Kidney epithelial cell (primary cell): ENCODE results near the gene MED16. TPM values are rescaled to one million over a fixed set of nuclear protein-coding genes. Genes with fewer than 3 reads are reported as not detected.

ENCODE experiments used
- DNase-seq: peaks from one replicate; pipeline ENCODE4 v3.0.0-alpha.2; 2010; ENCODE audit warnings: low read depth
- H3K27me3 ChIP-seq: 2 replicates; pipeline ENCODE4 v1.6.0; 2011; ENCODE audit warnings: low read length; ENCODE audit not compliant: control insufficient read depth, insufficient read depth
- H3K36me3 ChIP-seq: 2 replicates; pipeline ENCODE4 v1.5.1; 2011; ENCODE audit warnings: low read length; ENCODE audit not compliant: control insufficient read depth, insufficient read depth
- H3K4me3 ChIP-seq: 2 replicates; pipeline ENCODE4 v1.5.1; 2011; ENCODE audit warnings: low read depth, mild to moderate bottlenecking, control low read depth, low read length
- total RNA-seq: library from RNA; depleted of rRNA; stranded (reverse); fragments of >200 nt; gene quantifications from 2 replicates; pipeline ENCODE4 v1.2.3, GENCODE V29; 2015
- TF ChIP-seq, protein P1 (sequence below): IDR thresholded peaks from 2 replicates; pipeline ENCODE4 v1.5.1; 2011; ENCODE audit warnings: mild to moderate bottlenecking, moderate library complexity, low read length, control low read depth, inconsistent platforms; ENCODE audit not compliant: insufficient read depth, poor library complexity, severe bottlenecking

MED16 gene
- total RNA-seq, 1 donor from 2014 or later, result 40.1 TPM

DNA sequence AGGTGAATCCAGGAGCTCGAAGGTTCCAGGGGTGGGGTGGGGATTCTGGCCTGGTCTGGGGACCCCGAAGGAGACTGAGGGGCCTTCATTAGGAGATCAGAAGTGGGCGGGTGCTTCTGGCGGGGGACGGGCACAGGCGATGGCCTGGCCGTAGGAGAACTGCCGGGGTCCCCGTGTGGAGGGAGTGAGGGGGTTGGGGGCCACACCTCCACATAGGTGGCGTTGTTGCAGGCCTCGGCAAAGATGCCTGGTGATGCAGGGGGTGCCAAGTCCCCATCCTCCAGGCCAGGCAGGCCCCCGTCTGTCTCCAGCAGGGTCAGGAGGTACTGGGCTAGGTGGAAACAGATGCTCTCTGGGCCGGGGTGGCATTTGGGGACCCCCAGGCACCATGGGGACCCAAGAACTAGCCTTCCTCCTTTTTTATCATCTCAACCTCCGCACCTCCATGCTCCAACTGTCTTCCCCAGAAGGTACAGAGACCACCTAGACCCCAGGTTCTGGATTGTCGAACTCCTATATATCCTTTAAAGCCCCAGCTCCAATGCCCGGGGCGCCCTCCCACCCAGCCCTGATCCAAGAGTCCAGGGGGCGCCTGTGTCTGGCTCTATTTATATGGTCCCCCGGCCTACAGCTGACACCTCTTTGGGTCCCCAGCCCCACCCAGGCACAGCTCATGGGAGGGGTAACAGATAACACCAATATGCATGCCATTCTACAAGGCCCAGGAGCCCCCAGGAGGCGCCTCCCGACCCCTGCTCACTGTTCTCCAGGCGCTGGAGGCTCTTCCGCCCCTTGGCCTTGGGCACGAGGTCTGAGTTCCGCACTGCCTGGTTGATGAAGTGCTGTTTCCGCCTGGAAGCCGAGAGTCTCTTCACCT lies 8.5 kb upstream of the MED16 start:
- Histone ChIP-seq H3K4me3 (no peak overlapping the region), H3K36me3 (peaks cover 5% of the 10 kb centered on the region), H3K27me3 (no peaks in the 10 kb centered on the region)
- TF ChIP-seq, protein P1, sequence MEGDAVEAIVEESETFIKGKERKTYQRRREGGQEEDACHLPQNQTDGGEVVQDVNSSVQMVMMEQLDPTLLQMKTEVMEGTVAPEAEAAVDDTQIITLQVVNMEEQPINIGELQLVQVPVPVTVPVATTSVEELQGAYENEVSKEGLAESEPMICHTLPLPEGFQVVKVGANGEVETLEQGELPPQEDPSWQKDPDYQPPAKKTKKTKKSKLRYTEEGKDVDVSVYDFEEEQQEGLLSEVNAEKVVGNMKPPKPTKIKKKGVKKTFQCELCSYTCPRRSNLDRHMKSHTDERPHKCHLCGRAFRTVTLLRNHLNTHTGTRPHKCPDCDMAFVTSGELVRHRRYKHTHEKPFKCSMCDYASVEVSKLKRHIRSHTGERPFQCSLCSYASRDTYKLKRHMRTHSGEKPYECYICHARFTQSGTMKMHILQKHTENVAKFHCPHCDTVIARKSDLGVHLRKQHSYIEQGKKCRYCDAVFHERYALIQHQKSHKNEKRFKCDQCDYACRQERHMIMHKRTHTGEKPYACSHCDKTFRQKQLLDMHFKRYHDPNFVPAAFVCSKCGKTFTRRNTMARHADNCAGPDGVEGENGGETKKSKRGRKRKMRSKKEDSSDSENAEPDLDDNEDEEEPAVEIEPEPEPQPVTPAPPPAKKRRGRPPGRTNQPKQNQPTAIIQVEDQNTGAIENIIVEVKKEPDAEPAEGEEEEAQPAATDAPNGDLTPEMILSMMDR, result no peak
- DNase-seq, result no peak

DNA sequence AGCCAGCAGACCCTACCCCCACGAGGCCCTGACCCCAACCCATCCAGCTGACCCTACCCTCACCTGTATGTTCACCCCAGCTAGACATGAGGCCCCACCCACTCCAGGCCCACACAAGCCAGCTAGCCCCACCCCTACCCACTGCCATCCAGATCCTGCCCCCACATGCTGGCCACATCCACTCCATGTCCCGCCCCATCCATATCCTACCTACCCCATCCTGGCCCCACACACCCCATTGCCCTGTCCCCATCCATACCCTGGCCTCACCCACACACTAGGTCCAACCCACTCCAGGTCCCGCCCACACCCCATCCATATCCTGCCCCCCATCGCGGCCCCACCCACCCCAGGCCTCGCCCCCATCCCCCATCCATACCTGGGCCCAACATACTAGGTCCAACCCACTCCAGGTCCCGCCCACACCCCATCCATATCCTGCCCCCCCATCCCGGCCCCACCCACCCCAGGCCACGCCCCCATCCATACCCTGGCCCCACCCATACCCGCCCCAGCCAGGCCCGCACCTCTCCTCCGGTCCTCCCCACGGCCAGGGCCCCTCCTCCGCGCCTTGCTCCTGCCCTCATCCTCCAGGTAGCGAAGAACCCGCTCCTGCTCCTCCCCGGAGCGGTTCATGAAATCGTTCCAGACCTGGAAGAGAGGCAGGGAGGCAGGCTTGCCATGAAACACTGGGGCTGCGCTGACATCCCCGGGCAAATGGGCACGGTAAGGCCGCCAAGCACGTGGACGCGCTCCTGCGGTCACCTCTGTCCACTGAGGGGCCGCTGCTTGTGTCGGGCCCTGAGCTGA lies 7.5 kb upstream of the MED16 start:
- Histone ChIP-seq H3K27me3 (no peaks in the 10 kb centered on the region), H3K4me3 (no peak overlapping the region), H3K36me3 (peaks cover 5% of the 10 kb centered on the region)
- TF ChIP-seq, protein P1, result no peak
- DNase-seq, result no peak

DNA sequence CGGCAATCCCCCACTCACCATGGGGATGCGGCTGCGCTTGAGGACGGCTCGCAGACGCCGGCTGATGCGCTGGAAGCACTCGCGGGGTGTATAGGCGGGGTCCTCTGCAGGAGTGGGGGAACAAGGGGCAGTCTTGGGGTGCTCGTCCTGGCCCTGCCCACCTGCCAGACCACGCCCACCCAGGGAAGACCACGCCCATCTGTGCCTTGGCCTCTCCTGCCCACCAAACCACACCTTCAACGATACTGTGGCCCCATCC lies 7.0 kb upstream of the MED16 start:
- TF ChIP-seq, protein P1, result no peak
- Histone ChIP-seq H3K27me3 (no peaks in the 10 kb centered on the region), H3K4me3 (no peak overlapping the region), H3K36me3 (peaks cover 5% of the 10 kb centered on the region)
- DNase-seq, result no peak

DNA sequence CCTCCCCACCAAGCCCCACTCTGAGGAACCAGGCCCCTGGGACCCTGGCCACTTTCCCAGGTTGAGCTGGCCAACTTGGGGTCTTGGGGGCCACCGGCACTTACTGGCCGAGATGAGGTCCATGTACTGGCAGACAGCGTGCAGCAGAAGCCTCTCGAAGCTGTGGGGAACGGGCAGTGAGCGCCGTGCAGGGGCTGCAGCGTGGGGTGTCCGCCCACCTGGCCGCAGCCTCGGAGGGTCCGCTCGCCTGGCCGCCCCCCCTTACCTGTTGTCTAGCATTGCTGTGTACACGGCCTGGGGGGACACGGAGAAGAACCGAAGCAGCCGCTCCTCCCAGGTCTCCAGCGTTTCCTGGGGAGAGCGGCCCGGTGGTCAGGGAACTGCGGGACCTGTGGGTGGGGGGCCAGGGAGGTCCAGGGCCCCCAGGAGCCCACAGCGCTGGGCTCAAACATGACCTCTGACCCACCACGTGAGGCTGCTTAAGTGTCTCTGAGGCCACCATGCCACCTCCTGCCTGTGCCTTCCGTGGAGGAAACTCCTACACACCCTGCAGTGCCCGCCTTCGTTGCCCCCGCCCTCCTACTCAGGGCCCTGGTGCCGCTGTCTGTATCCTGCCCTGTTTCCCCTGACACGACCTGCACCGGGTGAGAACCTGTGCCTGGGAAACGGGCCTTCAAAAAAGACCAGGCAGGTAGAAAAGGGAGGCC lies 6.5 kb upstream of the MED16 start:
- DNase-seq, result no peak
- TF ChIP-seq, protein P1, result no peak
- Histone ChIP-seq H3K36me3 (peaks cover 5% of the 10 kb centered on the region), H3K27me3 (no peaks in the 10 kb centered on the region), H3K4me3 (no peak overlapping the region)

DNA sequence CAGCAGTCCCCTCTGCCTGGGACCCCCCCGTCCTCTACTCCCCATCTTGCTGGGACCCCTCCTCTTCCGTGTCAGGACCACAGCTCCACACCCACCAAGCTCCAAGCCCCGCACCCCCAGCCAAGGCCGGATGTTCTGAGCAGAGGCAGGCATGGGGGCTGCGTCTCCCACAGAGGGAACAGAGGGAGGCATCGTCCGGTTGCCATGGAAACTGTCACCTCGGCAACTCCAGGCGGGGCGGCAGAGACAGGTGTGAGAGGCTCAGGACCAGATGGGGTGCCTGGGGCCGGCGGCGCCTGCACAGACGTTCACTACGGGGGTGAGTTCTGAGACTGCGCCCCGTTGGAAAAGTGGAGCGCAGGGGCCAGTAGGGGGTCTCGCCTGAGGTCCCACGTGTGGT lies 5.7 kb upstream of the MED16 start:
- Histone ChIP-seq H3K4me3 (no peak overlapping the region), H3K27me3 (no peaks in the 10 kb centered on the region), H3K36me3 (peaks cover 5% of the 10 kb centered on the region)
- no peak for DNase-seq
- TF ChIP-seq, protein P1, result no peak
